Memory B cell (primary cell): Measurements from ENCODE around the gene GPR15.

Source experiments
- ATAC-seq: fragments of 150-1000 bp; cut with Tn5 transposase; 2 replicates; pipeline ENCODE4 v1.10.0; 2021; ENCODE audit warnings: low read depth, mild to moderate bottlenecking, moderate library complexity
- DNase-seq, 2 donors: peaks; one replicate each; pipeline ENCODE4 v3.0.0; 2022; ENCODE audit warnings: low spot score in 2 of 2
- H3K27ac Mint-ChIP-seq: one replicate; pipeline ENCODE4 v1.8.0; 2022; ENCODE audit warnings: mild to moderate bottlenecking, moderate library complexity, mixed read lengths
- H3K27me3 Mint-ChIP-seq: one replicate; pipeline ENCODE4 v1.8.0; 2022; ENCODE audit warnings: mixed read lengths
- H3K36me3 Mint-ChIP-seq: one replicate; pipeline ENCODE4 v1.8.0; 2022; ENCODE audit warnings: mild to moderate bottlenecking, mixed read lengths
- H3K4me1 Mint-ChIP-seq: one replicate; pipeline ENCODE4 v1.8.0; 2022; ENCODE audit warnings: mixed read lengths
- H3K4me3 Mint-ChIP-seq: one replicate; pipeline ENCODE4 v1.8.0; 2022; ENCODE audit warnings: mild to moderate bottlenecking, moderate library complexity, mixed read lengths
- H3K9me3 Mint-ChIP-seq: one replicate; pipeline ENCODE4 v1.8.0; 2022; ENCODE audit warnings: mixed read lengths

GPR15 gene

GRCh38 chr3:98541695-98542094, 9.9 kb downstream of the GPR15 start:
- Mint-ChIP-seq H3K9me3 (no peaks in the 10 kb centered on the region), H3K27me3 (no peaks in the 10 kb centered on the region), H3K4me1 (peaks cover 12% of the 10 kb centered on the region), H3K27ac (peak overlapping the region; percentile 45), H3K4me3 (peak overlapping the region; percentile 32), H3K36me3 (peaks cover 3% of the 10 kb centered on the region)
- ATAC-seq, result no peak
- no peak for DNase-seq

- Mint-ChIP-seq H3K27ac (no peak overlapping the region), H3K4me1 (peaks cover 12% of the 10 kb centered on the region), H3K9me3 (no peaks in the 10 kb centered on the region), H3K36me3 (peaks cover 3% of the 10 kb centered on the region), H3K27me3 (no peaks in the 10 kb centered on the region), H3K4me3 (no peak overlapping the region)
- ATAC-seq, result no peak
- DNase-seq, result no peak
These were observed 10.8 kb downstream of the GPR15 start for GRCh38 chr3:98542623-98543022.

- Mint-ChIP-seq H3K9me3 (no peaks in the 10 kb centered on the region), H3K27me3 (no peaks in the 10 kb centered on the region), H3K27ac (no peak overlapping the region), H3K4me1 (peaks cover 9% of the 10 kb centered on the region), H3K36me3 (peaks cover 3% of the 10 kb centered on the region), H3K4me3 (peak overlapping the region; percentile 11)
- ATAC-seq (peak; percentile 29), DNase-seq (no peak)
These were observed 14.2 kb downstream of the GPR15 start for GRCh38 chr3:98545940-98546339.

- no peak overlapping the region for H3K27ac Mint-ChIP-seq
- H3K4me1 Mint-ChIP-seq, result peaks cover 17% of the 10 kb centered on the region
- ATAC-seq (no peak), DNase-seq (no peak)
- no peak overlapping the region for H3K4me3 Mint-ChIP-seq
- no peaks in the 10 kb centered on the region for H3K36me3 Mint-ChIP-seq
- H3K9me3 Mint-ChIP-seq, result no peaks in the 10 kb centered on the region
- no peaks in the 10 kb centered on the region for H3K27me3 Mint-ChIP-seq
These were observed 16.8 kb downstream of the GPR15 start for GRCh38 chr3:98548544-98548943.

- DNase-seq, result no peak
- no peak for ATAC-seq
- H3K27ac Mint-ChIP-seq, result no peak overlapping the region
- H3K4me1 Mint-ChIP-seq, result peaks cover 30% of the 10 kb centered on the region
- H3K27me3 Mint-ChIP-seq, result no peaks in the 10 kb centered on the region
- no peaks in the 10 kb centered on the region for H3K36me3 Mint-ChIP-seq
- no peak overlapping the region for H3K4me3 Mint-ChIP-seq
- no peaks in the 10 kb centered on the region for H3K9me3 Mint-ChIP-seq
These were observed 19.1 kb downstream of the GPR15 start for GRCh38 chr3:98550833-98551232.

- ATAC-seq (no peak), DNase-seq (no peak)
- no peaks in the 10 kb centered on the region for H3K9me3 Mint-ChIP-seq
- no peaks in the 10 kb centered on the region for H3K27me3 Mint-ChIP-seq
- peak overlapping the region; percentile 96 for H3K27ac Mint-ChIP-seq
- H3K4me3 Mint-ChIP-seq, result no peak overlapping the region
- peaks cover 34% of the 10 kb centered on the region for H3K4me1 Mint-ChIP-seq
- H3K36me3 Mint-ChIP-seq, result no peaks in the 10 kb centered on the region
These were observed 19.5 kb downstream of the GPR15 start for GRCh38 chr3:98551236-98551635.

- peak; percentile 52 for ATAC-seq
- no peak overlapping the region for H3K4me3 Mint-ChIP-seq
- no peaks in the 10 kb centered on the region for H3K9me3 Mint-ChIP-seq
- H3K4me1 Mint-ChIP-seq, result peaks cover 36% of the 10 kb centered on the region
- H3K27me3 Mint-ChIP-seq, result peaks cover under 1% of the 10 kb centered on the region
- H3K27ac Mint-ChIP-seq, result peak overlapping the region; percentile 96
- no peak for DNase-seq
- H3K36me3 Mint-ChIP-seq, result no peaks in the 10 kb centered on the region
These were observed 20.0 kb downstream of the GPR15 start for GRCh38 chr3:98551754-98552153.

GRCh38 chr3:98552232-98553020, 20.6 kb downstream of the GPR15 start:
- ATAC-seq (no peak), DNase-seq (no peak)
- Mint-ChIP-seq H3K27ac (peak overlapping the region; percentile 96), H3K27me3 (peaks cover 2% of the 10 kb centered on the region), H3K4me3 (peak overlapping the region; percentile 61), H3K36me3 (no peaks in the 10 kb centered on the region), H3K9me3 (no peaks in the 10 kb centered on the region), H3K4me1 (peaks cover 41% of the 10 kb centered on the region)

- Mint-ChIP-seq H3K4me3 (peak overlapping the region; percentile 61), H3K9me3 (no peaks in the 10 kb centered on the region), H3K4me1 (peaks cover 45% of the 10 kb centered on the region), H3K36me3 (no peaks in the 10 kb centered on the region), H3K27ac (peak overlapping the region; percentile 96), H3K27me3 (peaks cover 2% of the 10 kb centered on the region)
- ATAC-seq (peak; percentile 19), DNase-seq (no peak)
These were observed 21.3 kb downstream of the GPR15 start for GRCh38 chr3:98553021-98553563.

GRCh38 chr3:98553753-98554152, 22.0 kb downstream of the GPR15 start:
- DNase-seq (no peak), ATAC-seq (peak; percentile 25)
- Mint-ChIP-seq H3K36me3 (no peaks in the 10 kb centered on the region), H3K27ac (peak overlapping the region; percentile 96), H3K9me3 (no peaks in the 10 kb centered on the region), H3K4me3 (peak overlapping the region; percentile 11), H3K4me1 (peaks cover 49% of the 10 kb centered on the region), H3K27me3 (peaks cover 4% of the 10 kb centered on the region)

GRCh38 chr3:98554580-98554979, 22.8 kb downstream of the GPR15 start:
- Mint-ChIP-seq H3K9me3 (no peaks in the 10 kb centered on the region), H3K27me3 (peaks cover 4% of the 10 kb centered on the region), H3K27ac (peak overlapping the region; percentile 96), H3K4me1 (peaks cover 53% of the 10 kb centered on the region), H3K36me3 (no peaks in the 10 kb centered on the region), H3K4me3 (no peak overlapping the region)
- ATAC-seq, result no peak
- no peak for DNase-seq

GRCh38 chr3:98555025-98555379, 23.2 kb downstream of the GPR15 start:
- Mint-ChIP-seq H3K4me3 (peak overlapping the region; percentile 34), H3K9me3 (no peaks in the 10 kb centered on the region), H3K36me3 (no peaks in the 10 kb centered on the region), H3K27ac (peak overlapping the region; percentile 96), H3K27me3 (peaks cover 4% of the 10 kb centered on the region), H3K4me1 (peaks cover 53% of the 10 kb centered on the region)
- ATAC-seq (no peak), DNase-seq (no peak)

GRCh38 chr3:98556164-98557130, 24.7 kb downstream of the GPR15 start:
- DNase-seq (no peak), ATAC-seq (peak; percentile 37)
- H3K4me1 Mint-ChIP-seq, result peaks cover 57% of the 10 kb centered on the region
- peaks cover 4% of the 10 kb centered on the region for H3K27me3 Mint-ChIP-seq
- no peaks in the 10 kb centered on the region for H3K9me3 Mint-ChIP-seq
- H3K4me3 Mint-ChIP-seq, result peak overlapping the region; percentile 87
- H3K36me3 Mint-ChIP-seq, result no peaks in the 10 kb centered on the region
- H3K27ac Mint-ChIP-seq, result peak overlapping the region; percentile 96
